GM12891 (cell line): ENCODE measurements around the gene PRKCE.

Experiments used
- POLR2A ChIP-seq: IDR thresholded peaks from 2 replicates; pipeline ENCODE4 v1.6.1; 2011; ENCODE audit warnings: low read depth, low read length, control low read depth
- POLR2AphosphoS5 ChIP-seq: IDR thresholded peaks from 2 replicates; pipeline ENCODE4 v1.6.1; 2011; ENCODE audit warnings: low read depth, low read length, control low read depth
- POU2F2 ChIP-seq: IDR thresholded peaks from 2 replicates; pipeline ENCODE4 v1.6.1; 2011; ENCODE audit warnings: low read depth, mild to moderate bottlenecking, control low read depth, low read length, moderate library complexity
- SPI1 ChIP-seq: IDR thresholded peaks from 2 replicates; pipeline ENCODE4 v1.6.1; 2011; ENCODE audit warnings: low read depth, low read length, control low read depth
- TAF1 ChIP-seq: IDR thresholded peaks from 2 replicates; pipeline ENCODE4 v1.6.1; 2011; ENCODE audit warnings: low read depth, low read length, control low read depth

DNA sequence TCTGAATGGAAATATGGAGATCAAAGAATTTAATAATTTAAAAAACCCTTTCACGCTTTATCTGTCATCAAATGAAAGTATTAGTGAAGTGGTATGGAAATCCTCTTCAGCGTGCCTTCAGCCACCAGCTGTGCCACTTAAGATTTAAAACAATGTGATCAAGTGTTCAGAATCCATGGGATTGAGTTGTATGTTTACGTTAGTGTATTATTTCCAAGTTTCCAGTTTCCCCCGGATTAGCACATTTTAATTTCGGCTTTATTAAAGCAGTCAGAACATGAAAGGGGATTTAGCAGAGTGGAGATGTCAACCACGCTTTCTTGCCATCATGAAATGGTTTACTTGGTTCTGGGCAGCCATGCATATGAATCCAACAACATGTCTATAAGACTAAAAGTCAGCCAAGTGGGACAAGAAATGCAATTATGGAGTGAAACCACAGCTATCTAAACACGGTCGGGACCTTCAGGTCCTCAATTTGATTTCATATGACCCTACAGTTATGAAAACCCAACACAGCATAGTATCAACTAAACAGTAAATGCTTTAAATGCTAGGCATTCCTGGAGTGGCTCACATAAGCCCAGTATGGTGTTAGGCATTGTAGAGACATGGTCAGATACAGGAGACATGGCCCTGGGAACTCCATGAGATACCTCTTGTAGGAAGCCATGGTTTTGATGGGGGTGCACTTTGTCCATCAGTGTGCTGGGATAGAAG lies 420.8 kb downstream of the PRKCE start:
- TF ChIP-seq TAF1 = no peak
- TF ChIP-seq POLR2A = no peak
- no peak for TF ChIP-seq POLR2AphosphoS5
- no peak for TF ChIP-seq POU2F2
- TF ChIP-seq SPI1 = no peak
